Right renal pelvis (tissue), 4 donors: ENCODE data around the gene PABPC1L2A. TPM values are rescaled to one million over a fixed set of nuclear protein-coding genes. Genes with fewer than 3 reads are reported as not detected.
"Not testable (repeated sequence)": the region's sequence is repeated elsewhere in the genome, so short reads cannot be mapped to it uniquely, and the experiment has no call there.

Source experiments
- DNase-seq, 4 donors: peaks; one replicate each; pipeline ENCODE4 v3.0.0-alpha.2; 2013; ENCODE audit warnings: low read depth in 4 of 4, low spot score in 3 of 4, missing footprints in 1 of 4
- polyA plus RNA-seq, 4 donors: library from polyadenylated mRNA; unstranded; fragments of 120-200 nt; gene quantifications; one replicate each; pipeline ENCODE4 v1.2.1, GENCODE V29; 2013; ENCODE audit not compliant: insufficient read length in 4 of 4

The PABPC1L2A gene
- polyA plus RNA-seq: not detected

GRCh38 chrX:73079024-73079562 is at the start of gene PABPC1L2A:
Gene PABPC1L2A (minus strand): TSS chrX:73079512. CDS start chrX:73079386, 126 bp downstream.
- DNase-seq: not testable (repeated sequence)

- DNase-seq: peak in 1 of 4 donors; percentile 0
These were observed 48.5 kb upstream of the PABPC1L2A start for GRCh38 chrX:73127700-73128241.

- DNase-seq: no peak
These were observed 46.9 kb upstream of the PABPC1L2A start for GRCh38 chrX:73126240-73126639.

GRCh38 chrX:73099505-73099904 is 20.2 kb upstream of the PABPC1L2A start:
- not testable (repeated sequence) for DNase-seq

- DNase-seq: not testable (repeated sequence)
These were observed 7.5 kb upstream of the PABPC1L2A start for GRCh38 chrX:73086766-73087165.

GRCh38 chrX:73079884-73080283 is 572 bp upstream of the PABPC1L2A start:
- DNase-seq: not testable (repeated sequence)

- not testable (repeated sequence) for DNase-seq
These were observed 715 bp downstream of the PABPC1L2A start for GRCh38 chrX:73078597-73078996.

- no peak for DNase-seq
These were observed 2.5 kb downstream of the PABPC1L2A start for GRCh38 chrX:73076838-73077237.

GRCh38 chrX:73069365-73070035 is 9.8 kb downstream of the PABPC1L2A start:
- DNase-seq: no peak

GRCh38 chrX:73068467-73069364 is 10.6 kb downstream of the PABPC1L2A start:
- DNase-seq: no peak

GRCh38 chrX:73067761-73068466 is 11.4 kb downstream of the PABPC1L2A start:
- not testable (repeated sequence) for DNase-seq

- no peak for DNase-seq
These were observed 50.4 kb downstream of the PABPC1L2A start for GRCh38 chrX:73028876-73029275.

Other genes starting within 250 kb of the PABPC1L2A start
- gene FAM236C, start 166.9 kb downstream of the PABPC1L2A start, polyA plus RNA-seq: not detected
- gene FAM236A, start 141.3 kb downstream of the PABPC1L2A start, polyA plus RNA-seq: under 1 TPM in 1 of 4 donors, not detected in 3; 0.12 TPM
- 1 to 10 TPM in 1 of 4 donors, under 1 TPM in 3; 0.29 to 1.5 (median 0.48) TPM for gene DMRTC1, start 135.7 kb downstream of the PABPC1L2A start, polyA plus RNA-seq
- gene PABPC1L2B, start 76.6 kb downstream of the PABPC1L2A start, polyA plus RNA-seq: under 1 TPM in 1 of 4 donors, not detected in 3; 0.03 TPM
- 1 to 10 TPM; 2.3 to 4.5 (median 3.1) TPM for gene NAP1L2, start 135.3 kb upstream of the PABPC1L2A start, polyA plus RNA-seq